Peyer's patch (tissue), 4 donors: ENCODE data around the gene CYP2F1.

Experiments
- POLR2A ChIP-seq, 2 donors: fragments of 450-650 bp; IDR thresholded peaks; one replicate each; pipeline ENCODE4 v1.5.1; 2017; ENCODE audit warnings: antibody characterized with exemption in 2 of 2, mild to moderate bottlenecking in 2 of 2, moderate library complexity in 2 of 2
- TF ChIP-seq, protein P1 (sequence below), 6 experiments: fragments of 450-650 bp in 4 of 6; fragments of 200-600 bp in 2 of 6; sonication (generic) in 1 of 6; IDR thresholded peaks; one replicate each; pipeline ENCODE4 v1.5.1; 2017 to 2019; ENCODE audit warnings: antibody characterized with exemption in 6 of 6, mild to moderate bottlenecking in 3 of 6, moderate library complexity in 1 of 6

DNA sequence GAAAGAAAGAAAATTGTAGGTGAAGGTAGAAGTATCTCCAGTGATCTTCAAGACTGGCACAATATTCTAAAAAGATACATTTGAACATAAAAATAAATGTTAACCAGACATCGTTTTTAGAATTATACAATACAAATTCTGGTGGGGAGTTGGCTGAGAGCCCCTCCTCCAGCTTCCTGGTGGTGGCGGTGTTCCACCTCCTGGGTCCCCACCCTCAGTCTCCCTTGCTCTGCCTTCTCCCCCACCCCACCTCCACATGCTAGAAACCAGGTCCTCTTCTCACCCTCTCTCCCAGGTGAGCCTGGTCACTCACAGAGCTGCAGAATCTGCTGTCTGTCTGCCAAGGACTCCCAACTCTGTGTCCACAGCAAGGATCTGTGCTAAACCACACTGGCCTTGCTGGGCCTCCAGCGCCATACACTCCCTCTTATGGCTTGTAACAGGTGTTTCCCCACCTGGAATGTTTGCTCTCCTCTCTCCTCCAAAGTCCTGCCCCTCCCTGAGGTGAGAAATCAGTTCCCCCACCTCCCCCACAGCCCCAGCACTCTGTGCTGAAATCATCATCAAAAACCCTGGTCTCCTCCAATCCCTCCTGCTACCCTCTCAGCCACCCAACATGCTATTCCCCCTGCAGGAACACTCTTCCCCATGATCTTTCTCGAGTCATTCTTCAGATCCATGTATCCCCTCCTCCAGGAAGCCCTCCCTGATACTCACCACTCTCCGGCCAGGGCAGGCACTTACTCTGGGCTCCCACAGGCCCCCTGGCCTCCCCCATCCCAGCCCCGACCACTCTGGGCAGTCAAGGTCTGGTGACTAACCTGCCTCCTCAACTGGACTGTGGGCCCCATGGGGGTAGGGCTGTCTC lies 58.3 kb downstream of the CYP2F1 start:
- TF ChIP-seq, protein P1, sequence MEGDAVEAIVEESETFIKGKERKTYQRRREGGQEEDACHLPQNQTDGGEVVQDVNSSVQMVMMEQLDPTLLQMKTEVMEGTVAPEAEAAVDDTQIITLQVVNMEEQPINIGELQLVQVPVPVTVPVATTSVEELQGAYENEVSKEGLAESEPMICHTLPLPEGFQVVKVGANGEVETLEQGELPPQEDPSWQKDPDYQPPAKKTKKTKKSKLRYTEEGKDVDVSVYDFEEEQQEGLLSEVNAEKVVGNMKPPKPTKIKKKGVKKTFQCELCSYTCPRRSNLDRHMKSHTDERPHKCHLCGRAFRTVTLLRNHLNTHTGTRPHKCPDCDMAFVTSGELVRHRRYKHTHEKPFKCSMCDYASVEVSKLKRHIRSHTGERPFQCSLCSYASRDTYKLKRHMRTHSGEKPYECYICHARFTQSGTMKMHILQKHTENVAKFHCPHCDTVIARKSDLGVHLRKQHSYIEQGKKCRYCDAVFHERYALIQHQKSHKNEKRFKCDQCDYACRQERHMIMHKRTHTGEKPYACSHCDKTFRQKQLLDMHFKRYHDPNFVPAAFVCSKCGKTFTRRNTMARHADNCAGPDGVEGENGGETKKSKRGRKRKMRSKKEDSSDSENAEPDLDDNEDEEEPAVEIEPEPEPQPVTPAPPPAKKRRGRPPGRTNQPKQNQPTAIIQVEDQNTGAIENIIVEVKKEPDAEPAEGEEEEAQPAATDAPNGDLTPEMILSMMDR (IDR thresholded peaks at IDR 0.05): no peak
- TF ChIP-seq POLR2A (IDR thresholded peaks at IDR 0.05): no peak
